Measurements from ENCODE around the gene BLCAP.
"Not testable (repeated sequence)": the region's sequence is repeated elsewhere in the genome, so short reads cannot be mapped to it uniquely, and the experiment has no call there.

The BLCAP gene

DNA sequence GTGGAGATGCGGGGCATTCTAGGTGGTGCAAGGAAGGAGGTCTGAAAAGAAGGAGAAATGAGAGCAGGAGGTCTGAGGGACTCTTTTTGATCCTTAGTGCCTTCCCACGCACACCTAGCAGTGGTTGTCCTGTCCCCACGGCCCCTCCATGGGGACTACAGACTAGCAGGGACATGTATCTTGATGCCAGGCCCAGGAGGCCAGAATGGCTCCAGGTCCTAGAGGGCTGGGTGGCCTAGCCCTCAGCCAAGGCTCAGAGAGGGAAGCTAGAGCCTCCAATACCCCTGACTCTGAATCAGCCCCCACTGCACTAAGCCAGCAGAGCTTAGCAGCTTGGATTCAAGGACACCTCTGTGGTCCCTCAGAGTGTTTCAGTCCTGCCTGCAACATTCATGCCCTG is 16.7 kb upstream of the BLCAP start:
- TF ChIP-seq GATA1 (IDR thresholded peaks at IDR 0.05; ENCODE audit: low read depth, low read length): no peak
- no peak for TF ChIP-seq POLR2A (IDR thresholded peaks at IDR 0.05; ENCODE audit: low read length)
- no peak for DNase-seq

DNA sequence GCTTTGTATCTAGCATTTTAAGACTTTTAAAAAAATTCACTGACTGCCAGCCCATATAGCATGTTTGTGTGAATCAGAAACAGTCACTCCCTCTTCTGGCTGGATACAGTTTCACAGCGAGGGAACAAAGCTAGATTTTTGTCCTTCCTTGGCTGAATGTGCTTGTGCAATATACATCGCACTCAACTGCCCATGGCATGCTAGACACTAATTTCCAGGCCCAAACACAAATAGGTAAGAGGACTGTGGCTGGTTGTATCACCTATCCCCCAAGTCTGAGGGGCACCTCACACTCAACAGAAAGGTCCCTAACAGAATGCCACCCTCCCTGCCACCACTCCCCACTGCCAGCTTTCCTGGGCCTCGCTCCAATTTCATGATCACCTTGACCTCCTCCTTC is 16.2 kb upstream of the BLCAP start:
- TF ChIP-seq GATA1 (IDR thresholded peaks at IDR 0.05; ENCODE audit: low read depth, low read length) (no peak), POLR2A (IDR thresholded peaks at IDR 0.05; ENCODE audit: low read length) (no peak)
- no peak for DNase-seq

DNA sequence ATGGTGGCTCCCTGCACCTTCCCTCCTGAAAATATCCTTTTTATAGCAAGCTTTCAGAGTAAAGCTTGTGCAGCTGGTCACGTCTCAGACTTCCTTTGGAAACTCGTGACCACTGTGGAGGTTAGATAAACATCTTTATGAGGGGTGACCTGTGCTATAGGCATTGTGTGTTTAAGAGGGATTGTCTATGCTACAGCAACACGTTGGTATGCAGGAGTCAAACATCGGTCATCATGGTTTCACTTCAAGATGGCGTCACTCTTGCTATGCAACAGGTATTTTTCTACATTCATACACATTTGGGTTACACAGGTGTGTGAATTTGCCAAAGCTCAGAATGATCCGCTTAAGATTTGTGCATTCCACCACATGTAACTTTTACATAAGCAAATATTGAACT is 14.6 kb upstream of the BLCAP start:
- no peak for DNase-seq
- TF ChIP-seq POLR2A (IDR thresholded peaks at IDR 0.05; ENCODE audit: low read length) (no peak), GATA1 (IDR thresholded peaks at IDR 0.05; ENCODE audit: low read depth, low read length) (no peak)

DNA sequence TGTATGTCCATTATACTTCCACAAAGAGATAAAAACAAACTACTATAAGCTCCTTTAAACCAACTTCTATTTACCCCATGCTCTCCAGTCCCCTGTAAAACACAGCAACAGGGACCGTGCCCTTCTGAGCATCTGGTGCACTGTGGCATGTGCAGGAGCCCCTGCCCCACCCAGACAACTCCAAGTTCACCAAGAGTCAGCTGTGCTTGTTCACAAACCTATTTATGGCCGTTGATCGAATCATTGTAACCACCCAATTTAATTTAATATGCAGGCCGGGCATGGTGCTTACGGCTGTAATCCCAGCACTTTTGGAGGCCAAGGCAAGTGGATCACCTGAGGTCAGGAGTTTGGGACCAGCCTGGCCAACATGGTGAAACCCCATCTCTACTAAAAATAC is 13.7 kb upstream of the BLCAP start:
- no peak for TF ChIP-seq POLR2A (IDR thresholded peaks at IDR 0.05; ENCODE audit: low read length)
- TF ChIP-seq GATA1 (IDR thresholded peaks at IDR 0.05; ENCODE audit: low read depth, low read length): no peak
- DNase-seq: no peak

DNA sequence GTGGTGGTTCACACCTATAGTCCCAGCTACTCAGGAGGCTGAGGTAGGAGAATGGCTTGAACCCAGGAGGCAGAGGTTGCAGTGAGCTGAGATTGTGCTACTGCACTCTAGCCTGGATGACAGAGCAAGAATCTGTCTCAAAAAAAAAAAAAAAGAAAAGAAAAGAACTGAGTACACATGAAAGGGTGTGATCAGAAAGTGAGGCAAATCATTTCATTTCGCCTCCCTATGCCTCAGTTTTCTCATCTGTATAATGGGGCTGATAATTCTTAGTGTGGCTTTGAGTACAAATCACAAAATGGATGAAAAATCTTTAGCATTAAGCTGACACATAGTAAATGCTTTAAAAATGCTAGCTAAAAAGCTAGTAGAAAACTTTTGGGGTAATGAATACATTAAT is 13.2 kb upstream of the BLCAP start:
- not testable (repeated sequence) for DNase-seq

DNA sequence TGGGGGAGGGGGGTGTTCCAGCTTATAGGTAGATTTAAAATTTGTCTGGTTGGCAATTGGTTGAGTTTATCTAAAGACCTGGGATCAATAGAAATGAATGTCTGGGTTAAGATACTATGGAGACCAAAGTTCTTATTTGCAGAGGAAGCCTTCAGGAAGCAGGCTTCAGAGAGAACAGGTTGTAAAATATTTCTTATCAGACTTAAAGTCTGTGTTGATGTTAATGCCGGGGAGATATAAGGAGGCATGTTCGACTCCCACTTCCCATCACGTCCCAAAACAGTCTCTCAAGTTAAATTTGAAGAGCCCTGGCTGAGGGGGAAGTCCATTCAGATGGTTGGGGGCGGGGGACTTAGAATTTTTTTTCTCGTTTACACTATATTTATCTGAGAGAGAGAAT is 12.3 kb upstream of the BLCAP start:
- no peak for DNase-seq
- TF ChIP-seq POLR2A (IDR thresholded peaks at IDR 0.05; ENCODE audit: low read length) (no peak), GATA1 (IDR thresholded peaks at IDR 0.05; ENCODE audit: low read depth, low read length) (no peak)

DNA sequence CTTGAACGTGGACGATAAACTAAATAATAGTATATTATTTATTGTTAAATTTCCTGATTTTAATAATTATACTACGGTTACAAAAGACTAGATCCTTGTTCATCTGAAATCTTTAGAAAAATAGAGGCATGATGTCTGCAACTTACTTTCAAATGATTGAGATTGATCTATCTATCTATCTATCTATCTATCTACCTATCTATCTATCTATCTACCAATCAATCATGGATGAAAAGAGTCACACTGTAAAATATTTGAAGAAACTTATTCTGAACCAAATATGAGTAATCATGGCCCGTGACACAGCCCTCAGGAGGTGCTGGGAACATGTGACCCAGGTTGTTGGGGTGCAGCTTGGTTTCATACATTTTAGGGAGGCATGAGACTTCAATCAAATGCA is 11.7 kb upstream of the BLCAP start:
- TF ChIP-seq POLR2A (IDR thresholded peaks at IDR 0.05; ENCODE audit: low read length) (no peak), GATA1 (IDR thresholded peaks at IDR 0.05; ENCODE audit: low read depth, low read length) (no peak)
- no peak for DNase-seq

DNA sequence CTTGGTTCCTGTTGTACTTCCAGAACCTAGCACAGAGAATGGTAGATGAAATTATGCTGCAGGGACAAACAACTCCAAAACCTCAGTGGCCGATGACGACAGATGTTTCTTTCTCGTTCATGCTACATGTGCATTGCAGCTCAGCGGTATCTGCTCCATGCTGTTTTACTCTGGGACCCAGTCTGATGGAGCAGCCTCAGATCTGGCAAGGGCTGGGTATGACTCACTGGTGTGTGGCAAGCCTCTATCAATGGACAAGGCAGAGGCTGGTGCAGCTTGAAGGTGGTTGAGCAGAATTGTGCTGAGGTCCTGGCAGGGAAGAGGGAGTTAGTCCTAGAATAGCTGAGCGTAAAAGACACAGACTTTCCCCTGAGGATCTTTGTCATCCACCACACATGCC is 10.3 kb upstream of the BLCAP start:
- DNase-seq: no peak
- TF ChIP-seq POLR2A (IDR thresholded peaks at IDR 0.05; ENCODE audit: low read length) (no peak), GATA1 (IDR thresholded peaks at IDR 0.05; ENCODE audit: low read depth, low read length) (no peak)

DNA sequence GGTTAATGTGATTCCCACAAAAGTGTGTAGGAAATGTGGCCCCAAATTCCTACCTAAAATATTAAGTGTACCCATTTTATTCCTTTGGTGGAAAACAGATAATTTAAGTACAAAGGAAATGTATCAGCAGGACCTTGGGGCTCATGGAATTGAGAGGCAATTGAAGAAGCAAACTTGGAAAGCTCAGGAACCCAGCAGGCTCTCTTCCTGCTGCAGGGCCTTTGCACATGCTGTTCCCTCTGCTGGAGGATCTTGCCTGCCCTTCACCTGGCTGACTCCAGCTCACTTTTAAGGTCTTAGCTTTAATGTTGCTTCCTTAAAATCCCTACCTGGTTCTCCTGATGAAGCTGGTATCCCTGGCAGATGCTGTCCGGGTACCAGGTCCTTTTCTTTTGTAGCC is 9.8 kb upstream of the BLCAP start:
- TF ChIP-seq GATA1 (IDR thresholded peaks at IDR 0.05; ENCODE audit: low read depth, low read length) (no peak), POLR2A (IDR thresholded peaks at IDR 0.05; ENCODE audit: low read length) (no peak)
- DNase-seq: no peak

DNA sequence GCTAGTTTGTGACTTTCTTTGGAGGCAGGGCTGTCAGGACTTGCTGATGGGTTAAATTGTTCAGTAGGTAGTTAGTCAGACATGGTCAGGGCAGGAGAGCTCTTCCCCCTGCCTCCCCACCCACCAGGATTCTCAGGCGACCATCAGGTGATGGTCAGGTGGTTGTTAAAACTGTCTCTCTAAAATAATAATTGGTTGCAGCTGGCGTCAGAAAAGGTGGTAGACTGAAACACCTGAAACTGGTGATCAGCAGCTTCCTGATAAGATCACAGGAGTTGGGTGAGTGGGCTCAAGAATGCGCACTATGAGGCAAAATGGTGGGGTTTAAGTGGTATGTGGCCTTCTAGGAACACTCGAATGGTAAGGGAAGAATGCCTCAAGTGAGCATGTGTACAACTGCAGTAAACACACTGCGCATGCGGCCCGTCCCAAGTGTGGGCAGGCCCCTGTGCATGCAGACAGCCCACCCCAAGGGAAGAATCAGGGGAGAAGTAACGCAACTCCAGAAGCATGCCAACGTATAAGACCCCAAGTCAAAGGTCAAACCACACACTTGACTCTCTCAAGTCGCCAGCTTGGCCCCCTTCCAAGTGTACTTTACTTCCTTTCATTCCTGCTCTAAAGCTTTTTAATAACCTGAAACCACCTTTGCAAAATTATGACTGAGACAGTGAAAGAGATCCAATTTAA is 7.9 kb upstream of the BLCAP start:
- DNase-seq: no peak
- TF ChIP-seq GATA1 (IDR thresholded peaks at IDR 0.05; ENCODE audit: low read depth, low read length) (no peak), POLR2A (IDR thresholded peaks at IDR 0.05; ENCODE audit: low read length) (no peak)

DNA sequence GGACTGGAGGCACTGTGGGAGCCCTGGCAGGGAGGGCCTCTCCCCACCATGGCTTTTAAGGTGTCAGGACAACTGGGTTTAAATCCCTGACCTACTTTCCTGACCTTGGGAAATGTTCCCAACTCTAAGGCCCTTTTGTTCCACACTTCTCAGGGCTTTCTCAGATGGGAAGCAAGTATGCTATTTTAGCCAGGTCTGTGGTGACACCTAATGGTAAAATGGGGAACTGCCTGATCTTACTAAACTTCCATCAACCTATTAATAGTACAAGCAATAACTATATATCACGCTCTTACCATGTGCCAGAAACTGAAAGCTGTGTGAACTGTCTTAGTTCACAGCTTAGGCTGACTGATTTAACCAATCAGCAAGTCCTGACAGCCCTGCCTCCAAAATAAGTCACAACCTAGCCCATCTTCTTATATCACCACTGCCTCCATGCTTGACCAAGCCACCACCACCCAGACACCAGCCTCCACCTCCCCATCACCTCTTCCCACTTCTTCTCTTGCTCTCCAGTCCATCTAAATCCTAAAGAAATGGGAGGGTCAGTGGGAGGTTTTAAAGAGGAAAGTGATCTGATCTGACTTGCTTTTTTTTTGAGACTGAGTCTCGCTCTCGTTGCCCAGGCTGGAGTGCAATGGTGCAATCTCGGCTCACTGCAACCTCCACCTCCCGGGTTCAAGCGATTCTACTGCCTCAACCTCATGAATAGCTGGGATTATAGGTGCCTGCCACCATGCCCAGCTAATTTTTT is 6.9 kb upstream of the BLCAP start:
- TF ChIP-seq POLR2A (IDR thresholded peaks at IDR 0.05; ENCODE audit: low read length) (no peak), GATA1 (IDR thresholded peaks at IDR 0.05; ENCODE audit: low read depth, low read length) (no peak)

DNA sequence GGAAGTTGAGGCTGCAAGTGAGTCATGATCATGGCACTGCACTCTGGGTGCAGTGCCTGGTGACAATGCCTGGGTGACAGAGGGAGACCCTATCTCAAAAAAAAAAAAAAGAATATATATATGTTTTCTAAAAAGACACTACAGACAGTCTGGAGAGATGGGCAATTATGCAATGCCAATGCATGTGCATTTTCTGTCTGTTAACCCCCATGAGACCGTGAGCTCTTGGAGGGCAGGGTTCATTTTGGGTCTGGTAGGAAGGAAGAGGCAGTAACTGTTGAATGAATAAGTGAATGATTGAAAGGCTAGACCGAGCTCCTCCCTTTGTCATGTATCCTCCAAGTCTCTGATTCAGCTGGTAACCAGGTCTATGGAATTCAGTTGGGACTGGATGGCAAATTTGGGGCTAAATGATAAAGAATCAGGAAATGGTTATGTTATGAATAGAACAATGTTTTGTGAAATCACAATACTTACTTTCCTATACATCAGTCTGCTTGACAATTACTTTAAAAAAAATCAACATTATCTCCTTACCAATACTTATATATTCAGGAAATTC is 5.6 kb upstream of the BLCAP start:
- DNase-seq: no peak
- TF ChIP-seq GATA1 (IDR thresholded peaks at IDR 0.05; ENCODE audit: low read depth, low read length): no peak
- no peak for TF ChIP-seq POLR2A (IDR thresholded peaks at IDR 0.05; ENCODE audit: low read length)

More for the DNA sequence above, 6.9 kb upstream of the BLCAP start:
- DNase-seq: peak; percentile 61 to 83

DNA sequence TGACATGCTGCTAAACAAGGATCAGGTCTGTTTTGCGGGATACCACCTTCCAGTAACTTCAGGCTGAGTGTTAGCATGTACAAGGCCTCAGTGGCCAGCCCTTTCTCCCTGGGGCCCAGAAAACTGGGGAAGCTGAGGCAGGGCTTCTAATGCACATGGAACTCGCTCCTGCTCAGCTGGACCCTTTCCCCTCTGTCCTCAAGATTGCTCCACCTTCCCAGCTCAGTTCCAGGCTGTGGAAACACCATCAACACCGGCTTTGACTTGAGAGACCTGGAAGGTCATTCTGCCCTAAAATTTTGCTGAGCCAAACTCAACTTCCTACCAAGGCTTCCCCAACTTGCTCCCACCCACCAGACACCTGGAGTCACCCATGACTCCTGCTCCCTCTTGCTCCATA is 4.2 kb upstream of the BLCAP start:
- no peak for TF ChIP-seq POLR2A (IDR thresholded peaks at IDR 0.05; ENCODE audit: low read length)
- no peak for TF ChIP-seq GATA1 (IDR thresholded peaks at IDR 0.05; ENCODE audit: low read depth, low read length)
- DNase-seq: no peak

DNA sequence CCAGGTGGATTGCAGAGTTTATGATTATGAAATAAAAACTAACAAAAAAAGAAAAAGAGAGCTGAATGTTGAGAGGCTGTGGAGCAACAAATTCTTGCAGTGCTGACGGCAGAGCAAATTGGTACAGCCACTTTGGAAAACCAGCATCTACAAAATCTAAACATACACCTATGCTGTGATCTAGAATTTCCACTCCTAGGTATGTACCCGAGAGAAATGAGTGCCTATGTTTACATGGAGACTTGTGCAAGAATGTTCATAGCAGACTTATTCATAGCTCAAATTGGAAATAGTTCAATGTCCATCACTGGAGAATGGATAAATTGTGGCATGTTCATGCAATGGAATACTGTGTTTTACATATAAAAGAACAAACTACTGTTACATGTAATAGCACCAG is 3.0 kb upstream of the BLCAP start:
- no peak for DNase-seq
- TF ChIP-seq POLR2A (IDR thresholded peaks at IDR 0.05; ENCODE audit: low read length) (no peak), GATA1 (IDR thresholded peaks at IDR 0.05; ENCODE audit: low read depth, low read length) (no peak)

Measured in erythroblast (primary cell).